HCT116 (cell line): ENCODE measurements around the gene AKIRIN2. TPM values are rescaled to one million over a fixed set of nuclear protein-coding genes. Genes with fewer than 3 reads are reported as not detected.

Source experiments
- ATAC-seq: fragments of 200-7000 bp; cut with Tn5 transposase; 2 replicates; pipeline ENCODE4 v1.9.1; 2020; ENCODE audit warnings: mild to moderate bottlenecking, moderate library complexity
- BruUV-seq: library from RNA; stranded (reverse); fragments of 400-500 nt; replicated peaks from 2 replicates; lab custom pipeline; 2021; lab: Mats Ljungman, UMichigan
- CTCF ChIA-PET: fragments of 300-600 bp; sonication (Branson Sonifier 250); formaldehyde crosslinking; loops from one replicate; lab custom pipeline; 2021; ENCODE audit warnings: antibody characterized with exemption; lab: Charles Lee
- POLR2A ChIA-PET: fragments of 300-600, 350-600 bp; sonication (Branson Sonifier 250); formaldehyde crosslinking; loops from one replicate; lab custom pipeline; 2021; ENCODE audit warnings: antibody characterized with exemption; lab: Charles Lee
- RAD21 ChIA-PET, 2 experiments: fragments of 300-600 bp; sonication (Branson Sonifier 250); formaldehyde crosslinking; loops; one replicate each; lab custom pipeline; 2023; ENCODE audit warnings: low total read pairs in 2 of 2; ENCODE audit not compliant: uncharacterized antibody in 2 of 2, unreplicated experiment in 2 of 2, low non-redundant PET in 1 of 2; lab: Charles Lee
- DNase-seq: peaks from one replicate; pipeline ENCODE4 v3.0.0-alpha.2; 2010; ENCODE audit warnings: low read depth, low spot score
- H2AFZ ChIP-seq: fragments of 200-600 bp; shearing (Covaris generic), sonication (generic); 2 replicates; pipeline ENCODE4 v1.6.1; 2017; ENCODE audit warnings: low read depth, mixed run types, mixed read lengths, antibody characterized with exemption, low read length; ENCODE audit not compliant: poor library complexity, severe bottlenecking
- H3K27ac ChIP-seq: 2 replicates; pipeline ENCODE4 v1.5.1; 2012; ENCODE audit warnings: low read depth, low read length
- H3K27me3 ChIP-seq: fragments of 200-600 bp; sonication (generic); 2 replicates; pipeline ENCODE4 v1.6.1; 2016; ENCODE audit warnings: mixed run types, low read length, mixed read lengths; ENCODE audit not compliant: insufficient read depth
- H3K36me3 ChIP-seq, 2 experiments: fragments of 200-500 bp in 1 of 2; fragments of 200-600 bp in 1 of 2; sonication (Bioruptor generic) in 1 of 2; sonication (generic) in 1 of 2; 2 replicates each; pipeline versions ENCODE4 v1.5.1 to v1.6.1; 2014 to 2016; ENCODE audit warnings: low read length in 2 of 2, inconsistent platforms in 1 of 2, mixed read lengths in 1 of 2, mixed run types in 1 of 2; ENCODE audit not compliant: insufficient read depth in 2 of 2, control insufficient read depth in 1 of 2
- H3K4me1 ChIP-seq, 2 experiments: fragments of 200-600 bp in 1 of 2; sonication (generic) in 1 of 2; 2 replicates each; pipeline versions ENCODE4 v1.5.1 to v1.6.1; 2012 to 2017; ENCODE audit warnings: low read length in 2 of 2, inconsistent platforms in 1 of 2, mild to moderate bottlenecking in 1 of 2, mixed read lengths in 1 of 2, mixed run types in 1 of 2, moderate library complexity in 1 of 2; ENCODE audit not compliant: insufficient read depth in 2 of 2, control insufficient read depth in 1 of 2
- H3K4me2 ChIP-seq: fragments of 200-600 bp; sonication (generic); 2 replicates; pipeline ENCODE4 v1.6.1; 2017; ENCODE audit warnings: mixed run types, low read length, mixed read lengths
- H3K4me3 ChIP-seq, 2 experiments: fragments of 200-600 bp in 1 of 2; sonication (generic) in 1 of 2; replicated peaks in 1 of 2; 2 replicates each; pipeline ENCODE4 v1.5.1; 2011 to 2016; ENCODE audit warnings: low read length in 2 of 2, control low read depth in 1 of 2, low read depth in 1 of 2, mild to moderate bottlenecking in 1 of 2, mixed read lengths in 1 of 2, mixed run types in 1 of 2
- H3K79me2 ChIP-seq: fragments of 200-600 bp; sonication (generic); 2 replicates; pipeline ENCODE4 v1.6.1; 2017; ENCODE audit warnings: mild to moderate bottlenecking, mixed run types, low read length, moderate library complexity, mixed read lengths; ENCODE audit not compliant: insufficient read depth
- H3K9ac ChIP-seq: fragments of 200-600 bp; sonication (generic); 2 replicates; pipeline ENCODE4 v1.6.1; 2016; ENCODE audit warnings: low read length, mixed read lengths
- H3K9me2 ChIP-seq: fragments of 200-600 bp; sonication (generic), shearing (Covaris generic); 2 replicates; pipeline ENCODE4 v1.6.1; 2017; ENCODE audit warnings: mixed run types, mild to moderate bottlenecking, moderate library complexity; ENCODE audit not compliant: insufficient read depth
- H3K9me3 ChIP-seq, 2 experiments: fragments of 200-500 bp in 1 of 2; fragments of 200-600 bp in 1 of 2; sonication (Bioruptor generic) in 1 of 2; sonication (generic) in 1 of 2; 2 replicates each; pipeline ENCODE4 v1.6.1; 2014 to 2017; ENCODE audit warnings: low read length in 2 of 2, mixed read lengths in 2 of 2, inconsistent platforms in 1 of 2, low read depth in 1 of 2, mild to moderate bottlenecking in 1 of 2, mixed run types in 1 of 2, moderate library complexity in 1 of 2; ENCODE audit not compliant: control insufficient read depth in 1 of 2, insufficient read depth in 1 of 2
- H4K20me1 ChIP-seq: fragments of 200-600 bp; sonication (generic), shearing (Covaris generic); 2 replicates; pipeline ENCODE4 v1.6.1; 2017; ENCODE audit warnings: mixed run types, mild to moderate bottlenecking, moderate library complexity; ENCODE audit not compliant: insufficient read depth
- CEBPB ChIP-seq: IDR thresholded peaks from 2 replicates; pipeline ENCODE4 v1.6.1; 2012; ENCODE audit warnings: low read depth
- EGR1 ChIP-seq: IDR thresholded peaks from 2 replicates; pipeline ENCODE4 v1.6.1; 2012; ENCODE audit warnings: low read depth
- JUND ChIP-seq: IDR thresholded peaks from 2 replicates; pipeline ENCODE4 v1.6.1; 2012
- POLR2A ChIP-seq: IDR thresholded peaks from 2 replicates; pipeline ENCODE4 v1.7.0; 2011; ENCODE audit warnings: borderline replicate concordance; ENCODE audit not compliant: insufficient read depth, insufficient read length; ENCODE audit errors: extremely low read depth
- RAD21 ChIP-seq: IDR thresholded peaks from 2 replicates; pipeline ENCODE4 v1.6.1; 2012; ENCODE audit warnings: low read depth, mild to moderate bottlenecking
- SIN3A ChIP-seq: IDR thresholded peaks from 2 replicates; pipeline ENCODE4 v1.6.1; 2012; ENCODE audit warnings: low read depth
- SRF ChIP-seq: IDR thresholded peaks from 2 replicates; pipeline ENCODE4 v1.6.1; 2012; ENCODE audit warnings: low read depth
- TCF7L2 ChIP-seq: IDR thresholded peaks from 2 replicates; pipeline ENCODE4 v1.7.0; 2011; ENCODE audit warnings: borderline replicate concordance, inconsistent platforms; ENCODE audit not compliant: insufficient read depth, insufficient read length; ENCODE audit errors: extremely low read depth
- YY1 ChIP-seq: IDR thresholded peaks from 2 replicates; pipeline ENCODE4 v1.6.1; 2011; ENCODE audit warnings: low read length, low read depth, moderate library complexity, mild to moderate bottlenecking; ENCODE audit not compliant: insufficient replicate concordance; ENCODE audit errors: extremely low read depth
- intact Hi-C: fragments of 100-400 bp; cut with micrococcal nuclease; formaldehyde crosslinking; loops from 2 replicates; pipeline ENCODE4 v1.10.0; 2022
- total RNA-seq: library from RNA; stranded (reverse); gene quantifications from one replicate; pipeline ENCODE4 v1.2.1, GENCODE V29; 2021; ENCODE audit not compliant: unreplicated experiment
- TF ChIP-seq, protein P1 (sequence below): IDR thresholded peaks from 2 replicates; pipeline ENCODE4 v1.6.1; 2012; ENCODE audit warnings: low read depth

The AKIRIN2 gene
- total RNA-seq, 1 experiment from 2014 or later, result 54.8 TPM

DNA sequence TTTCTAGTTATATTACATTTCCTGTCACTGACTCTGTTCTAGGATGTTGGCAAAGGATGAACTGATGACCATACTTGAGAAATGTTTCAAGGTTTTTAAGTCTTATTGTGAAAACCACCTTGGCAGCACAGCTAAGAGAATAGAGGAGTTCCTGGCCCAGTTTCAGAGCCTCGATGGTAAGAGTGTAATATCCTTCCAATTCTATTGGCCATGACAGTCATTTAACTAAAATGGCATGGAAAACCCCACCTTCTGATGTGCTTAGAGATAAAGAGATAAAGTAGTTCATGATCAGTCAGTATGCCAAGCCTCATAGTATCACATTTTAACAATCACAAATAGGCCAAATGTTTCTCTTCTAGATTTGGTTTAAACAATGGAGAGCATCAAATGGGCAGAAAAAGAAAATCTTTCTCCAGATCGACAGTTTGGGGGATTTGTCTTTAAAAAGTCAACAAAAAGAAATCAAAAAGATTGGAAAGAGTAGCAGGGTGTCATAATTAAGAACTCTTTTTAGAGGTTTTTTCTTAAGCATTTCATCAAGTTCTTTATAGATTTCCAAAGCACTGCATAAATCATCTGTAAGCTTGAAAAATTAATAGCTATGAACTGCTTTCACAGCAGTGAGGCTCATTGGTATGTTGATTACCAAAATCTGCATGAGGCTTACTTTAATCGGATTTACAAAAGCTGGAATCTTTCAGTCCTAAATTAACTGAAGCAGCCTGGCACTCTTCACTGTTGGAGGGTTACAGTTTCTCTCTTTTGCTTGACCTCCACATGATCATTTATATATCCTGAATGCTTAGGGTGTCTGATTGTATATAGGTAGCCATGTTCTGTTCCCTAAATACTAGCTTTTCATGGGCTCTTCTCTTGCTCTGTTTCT lies 48.7 kb downstream of the AKIRIN2 start (continued):
- no peak for TF ChIP-seq CEBPB

DNA sequence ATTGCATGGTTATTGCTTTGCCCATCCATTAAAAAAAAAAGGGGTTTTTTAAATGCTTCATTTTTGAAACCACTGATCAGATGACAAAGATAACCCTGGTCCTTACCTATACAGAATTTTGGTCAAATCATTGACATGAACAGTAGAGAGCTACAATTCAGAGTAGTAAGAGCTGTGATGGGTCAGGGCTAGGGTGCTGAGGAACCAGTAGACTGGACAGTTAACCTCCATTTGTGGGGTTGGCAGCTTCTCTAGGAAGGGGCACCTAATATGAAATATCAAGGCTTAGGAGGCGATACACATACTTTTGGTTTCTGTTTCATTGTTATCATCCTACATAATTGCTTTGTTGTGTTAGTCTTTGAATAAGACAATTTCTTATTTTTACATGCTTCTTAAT lies 57.0 kb downstream of the AKIRIN2 start:
- no peaks in the 10 kb centered on the region for H4K20me1 ChIP-seq
- H3K36me3 ChIP-seq, result 0 out of 4 replicates have a peak, but pooled peaks cover 0 to 2% of the 10 kb centered on the region in 2 experiments
- no peak for DNase-seq
- CTCF ChIA-PET, result no interaction called here
- H3K27me3 ChIP-seq, result no peaks in the 10 kb centered on the region
- no peak overlapping the region for H2AFZ ChIP-seq
- POLR2A ChIA-PET, result no interaction called here
- no TSS peak for BruUV-seq
- no peak overlapping the region for H3K27ac ChIP-seq
- H3K79me2 ChIP-seq, result no peaks in the 10 kb centered on the region
- H3K9ac ChIP-seq, result no peak overlapping the region
- TF ChIP-seq RAD21, result no peak
- no peaks in the 10 kb centered on the region for H3K9me2 ChIP-seq
- H3K4me3 ChIP-seq, result no peak overlapping the region
- H3K4me2 ChIP-seq, result no peak overlapping the region
- intact Hi-C loops, result no loop called here
- ATAC-seq, result no peak
- no peaks in the 10 kb centered on the region for H3K9me3 ChIP-seq
- RAD21 ChIA-PET, result no interaction called here
- H3K4me1 ChIP-seq, result no peaks in the 10 kb centered on the region

- no peak overlapping the region for H3K27ac ChIP-seq
- no peak overlapping the region for H2AFZ ChIP-seq
- ChIA-PET RAD21 (no interaction called here), CTCF (no interaction called here), POLR2A (no interaction called here)
- no peaks in the 10 kb centered on the region for H3K9me2 ChIP-seq
- no peaks in the 10 kb centered on the region for H3K4me1 ChIP-seq
- H3K9me3 ChIP-seq, result no peaks in the 10 kb centered on the region
- H3K9ac ChIP-seq, result no peak overlapping the region
- H3K36me3 ChIP-seq, result peaks cover 0 to 5% of the 10 kb centered on the region in 2 experiments; a peak in 2 of 4 replicates
- no peaks in the 10 kb centered on the region for H3K27me3 ChIP-seq
- ATAC-seq (no peak), DNase-seq (no peak)
- no peak overlapping the region for H3K4me2 ChIP-seq
- no peaks in the 10 kb centered on the region for H4K20me1 ChIP-seq
- no peak overlapping the region for H3K4me3 ChIP-seq
- BruUV-seq, result no TSS peak
- TF ChIP-seq SRF (no peak), JUND (no peak), EGR1 (no peak), POLR2A (no peak), TCF7L2 (no peak), CEBPB (no peak), SIN3A (no peak), YY1 (no peak)
- TF ChIP-seq, protein P1, sequence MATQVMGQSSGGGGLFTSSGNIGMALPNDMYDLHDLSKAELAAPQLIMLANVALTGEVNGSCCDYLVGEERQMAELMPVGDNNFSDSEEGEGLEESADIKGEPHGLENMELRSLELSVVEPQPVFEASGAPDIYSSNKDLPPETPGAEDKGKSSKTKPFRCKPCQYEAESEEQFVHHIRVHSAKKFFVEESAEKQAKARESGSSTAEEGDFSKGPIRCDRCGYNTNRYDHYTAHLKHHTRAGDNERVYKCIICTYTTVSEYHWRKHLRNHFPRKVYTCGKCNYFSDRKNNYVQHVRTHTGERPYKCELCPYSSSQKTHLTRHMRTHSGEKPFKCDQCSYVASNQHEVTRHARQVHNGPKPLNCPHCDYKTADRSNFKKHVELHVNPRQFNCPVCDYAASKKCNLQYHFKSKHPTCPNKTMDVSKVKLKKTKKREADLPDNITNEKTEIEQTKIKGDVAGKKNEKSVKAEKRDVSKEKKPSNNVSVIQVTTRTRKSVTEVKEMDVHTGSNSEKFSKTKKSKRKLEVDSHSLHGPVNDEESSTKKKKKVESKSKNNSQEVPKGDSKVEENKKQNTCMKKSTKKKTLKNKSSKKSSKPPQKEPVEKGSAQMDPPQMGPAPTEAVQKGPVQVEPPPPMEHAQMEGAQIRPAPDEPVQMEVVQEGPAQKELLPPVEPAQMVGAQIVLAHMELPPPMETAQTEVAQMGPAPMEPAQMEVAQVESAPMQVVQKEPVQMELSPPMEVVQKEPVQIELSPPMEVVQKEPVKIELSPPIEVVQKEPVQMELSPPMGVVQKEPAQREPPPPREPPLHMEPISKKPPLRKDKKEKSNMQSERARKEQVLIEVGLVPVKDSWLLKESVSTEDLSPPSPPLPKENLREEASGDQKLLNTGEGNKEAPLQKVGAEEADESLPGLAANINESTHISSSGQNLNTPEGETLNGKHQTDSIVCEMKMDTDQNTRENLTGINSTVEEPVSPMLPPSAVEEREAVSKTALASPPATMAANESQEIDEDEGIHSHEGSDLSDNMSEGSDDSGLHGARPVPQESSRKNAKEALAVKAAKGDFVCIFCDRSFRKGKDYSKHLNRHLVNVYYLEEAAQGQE, result no peak
- TF ChIP-seq, all 23 proteins: peak for 0
- no peaks in the 10 kb centered on the region for H3K79me2 ChIP-seq
- intact Hi-C loops, result no loop called here
Measured at GRCh38 chr6:87641065-87641692, 60.9 kb downstream of the AKIRIN2 start.
